ENCODE measurements around the gene GCK.

GCK gene

GRCh38 chr7:44216521-44217222, 27.4 kb upstream of the GCK start:
- H3K9me2 ChIP-seq (replicated peaks; ENCODE audit: control insufficient read depth, low read length), result no peaks in the 10 kb centered on the region
- no peak overlapping the region for H3K27ac ChIP-seq (ENCODE audit: low read depth, low read length)
- H3K4me3 ChIP-seq (ENCODE audit: low read length), result no peak overlapping the region
- H3F3A ChIP-seq (ENCODE audit: control insufficient read depth, insufficient read depth), result no peaks in the 10 kb centered on the region; the same call in 1 of the 2 replicates
- H3K9me3 ChIP-seq (ENCODE audit: control insufficient read depth, insufficient read depth, low read length), result no peaks in the 10 kb centered on the region
- no peak overlapping the region for H3K4me2 ChIP-seq (ENCODE audit: low read length)
- no peaks in the 10 kb centered on the region for H3K27me3 ChIP-seq (ENCODE audit: control insufficient read depth, low read length)
- TF ChIP-seq EZH2phosphoT487 (IDR thresholded peaks at IDR 0.05; ENCODE audit: borderline replicate concordance, low read length), result no peak
- no peak for TF ChIP-seq CTCF (IDR thresholded peaks at IDR 0.05; ENCODE audit: low read depth, low read length, poor library complexity, severe bottlenecking)
- H4K20me1 ChIP-seq (ENCODE audit: control insufficient read depth, insufficient read depth, low read depth, low read length), result no peaks in the 10 kb centered on the region; the same call in 1 of the 2 replicates
- peaks cover 15% of the 10 kb centered on the region for H3K4me1 ChIP-seq (ENCODE audit: control insufficient read depth, low read length)
- H3K79me2 ChIP-seq (ENCODE audit: control insufficient read depth, low read length), result no peaks in the 10 kb centered on the region
- H3K36me3 ChIP-seq (ENCODE audit: control insufficient read depth, low read length), result peaks cover 21% of the 10 kb centered on the region

GRCh38 chr7:44216019-44216418, 26.8 kb upstream of the GCK start:
- no peak overlapping the region for H3K27ac ChIP-seq (ENCODE audit: low read depth, low read length)
- H3K9me2 ChIP-seq (replicated peaks; ENCODE audit: control insufficient read depth, low read length), result no peaks in the 10 kb centered on the region
- TF ChIP-seq EZH2phosphoT487 (IDR thresholded peaks at IDR 0.05; ENCODE audit: borderline replicate concordance, low read length) (no peak), CTCF (IDR thresholded peaks at IDR 0.05; ENCODE audit: low read depth, low read length, poor library complexity, severe bottlenecking) (no peak)
- no peaks in the 10 kb centered on the region; the same call in 1 of the 2 replicates for H4K20me1 ChIP-seq (ENCODE audit: control insufficient read depth, insufficient read depth, low read depth, low read length)
- H3K4me1 ChIP-seq (ENCODE audit: control insufficient read depth, low read length), result peaks cover 15% of the 10 kb centered on the region
- H3K27me3 ChIP-seq (ENCODE audit: control insufficient read depth, low read length), result no peaks in the 10 kb centered on the region
- no peaks in the 10 kb centered on the region for H3K79me2 ChIP-seq (ENCODE audit: control insufficient read depth, low read length)
- H3F3A ChIP-seq (ENCODE audit: control insufficient read depth, insufficient read depth), result no peaks in the 10 kb centered on the region; the same call in 1 of the 2 replicates
- no peaks in the 10 kb centered on the region for H3K9me3 ChIP-seq (ENCODE audit: control insufficient read depth, insufficient read depth, low read length)
- no peak overlapping the region for H3K4me3 ChIP-seq (ENCODE audit: low read length)
- H3K36me3 ChIP-seq (ENCODE audit: control insufficient read depth, low read length), result peaks cover 27% of the 10 kb centered on the region
- H3K4me2 ChIP-seq (ENCODE audit: low read length), result no peak overlapping the region

GRCh38 chr7:44215531-44215930, 26.3 kb upstream of the GCK start:
- Histone ChIP-seq H3K4me1 (ENCODE audit: control insufficient read depth, low read length) (peaks cover 15% of the 10 kb centered on the region), H3K4me3 (ENCODE audit: low read length) (no peak overlapping the region), H3K27me3 (ENCODE audit: control insufficient read depth, low read length) (no peaks in the 10 kb centered on the region), H3K9me3 (ENCODE audit: control insufficient read depth, insufficient read depth, low read length) (no peaks in the 10 kb centered on the region), H3K9me2 (replicated peaks; ENCODE audit: control insufficient read depth, low read length) (no peaks in the 10 kb centered on the region), H3K79me2 (ENCODE audit: control insufficient read depth, low read length) (no peaks in the 10 kb centered on the region), H3K27ac (ENCODE audit: low read depth, low read length) (no peak overlapping the region), H3K36me3 (ENCODE audit: control insufficient read depth, low read length) (peaks cover 32% of the 10 kb centered on the region), H4K20me1 (ENCODE audit: control insufficient read depth, insufficient read depth, low read depth, low read length) (no peaks in the 10 kb centered on the region; the same call in 1 of the 2 replicates), H3K4me2 (ENCODE audit: low read length) (no peak overlapping the region), H3F3A (ENCODE audit: control insufficient read depth, insufficient read depth) (no peaks in the 10 kb centered on the region; the same call in 1 of the 2 replicates)
- TF ChIP-seq CTCF (IDR thresholded peaks at IDR 0.05; ENCODE audit: low read depth, low read length, poor library complexity, severe bottlenecking) (no peak), EZH2phosphoT487 (IDR thresholded peaks at IDR 0.05; ENCODE audit: borderline replicate concordance, low read length) (no peak)
